Loucy (cell line): Measurements from ENCODE around the gene SUPT7L.

Experiments used
- CTCF ChIP-seq: fragments of 200-600 bp; sonication (generic); conservative IDR thresholded peaks from 2 replicates; pipeline ENCODE4 v1.5.1; 2014; ENCODE audit warnings: mild to moderate bottlenecking, antibody characterized with exemption, low read length
- EZH2phosphoT487 ChIP-seq: fragments of 200-600 bp; IDR thresholded peaks from 2 replicates; pipeline ENCODE4 v1.6.1; 2018; ENCODE audit warnings: antibody characterized with exemption, mild to moderate bottlenecking, moderate library complexity, borderline replicate concordance

- no peak for TF ChIP-seq CTCF
- no peak for TF ChIP-seq EZH2phosphoT487
Observed at GRCh38 chr2:27709326-27709725, 45.9 kb upstream of the SUPT7L start.
